A549 (cell line): ENCODE measurements around the gene AGFG1.

Experiments used
- NR3C1 ChIP-seq: fragments of >200 bp; sonication (Bioruptor Twin); formaldehyde crosslinking; IDR thresholded peaks from 3 replicates; pipeline ENCODE4 v1.6.1; 2017
- POLR2A ChIP-seq: IDR thresholded peaks from 2 replicates; pipeline ENCODE4 v1.6.1; 2012; ENCODE audit warnings: mild to moderate bottlenecking, low read length
- RCOR1 ChIP-seq: fragments of 150-350 bp; IDR thresholded peaks from 2 replicates; pipeline ENCODE4 v1.6.1; 2014; ENCODE audit warnings: antibody characterized with exemption, low read length, low read depth
- TF ChIP-seq, protein P1 (sequence below): fragments of >200 bp; sonication (Bioruptor Twin); formaldehyde crosslinking; IDR thresholded peaks from 3 replicates; pipeline ENCODE4 v1.5.1; 2016

DNA sequence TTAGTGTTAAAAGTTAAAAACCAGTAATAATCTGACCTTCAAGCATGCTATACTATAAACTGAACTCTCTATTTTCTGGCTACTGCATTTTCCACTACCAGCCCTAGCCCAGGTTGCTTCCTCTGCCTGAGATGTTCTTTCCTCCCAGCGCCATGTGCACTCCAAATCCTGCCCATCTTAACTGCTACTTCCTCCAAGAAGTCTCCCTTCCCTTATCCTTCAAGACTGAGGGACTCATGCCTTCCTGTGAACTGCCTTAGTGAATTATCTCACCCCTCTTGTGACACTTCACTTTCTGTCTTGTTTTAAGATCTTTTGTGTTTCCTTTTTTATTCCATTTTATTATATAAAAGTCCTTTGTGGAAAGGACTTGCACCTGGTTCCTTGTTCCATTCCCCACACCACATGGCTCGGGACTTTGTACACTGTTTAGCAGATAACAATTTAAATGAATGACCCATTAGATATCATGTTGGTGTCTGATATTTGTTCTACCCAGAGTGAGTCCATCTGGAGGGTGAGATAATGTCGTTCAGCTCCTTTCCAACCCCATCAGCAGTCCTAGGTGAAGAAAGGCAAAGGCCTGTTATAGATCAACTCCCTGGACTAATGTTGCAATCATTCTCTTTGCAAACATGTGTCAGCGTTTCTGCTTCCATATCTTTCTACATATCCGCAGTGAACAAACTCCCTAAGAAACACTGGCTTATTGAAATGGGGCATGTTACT lies 20.9 kb upstream of the AGFG1 start:
- TF ChIP-seq, protein P1, sequence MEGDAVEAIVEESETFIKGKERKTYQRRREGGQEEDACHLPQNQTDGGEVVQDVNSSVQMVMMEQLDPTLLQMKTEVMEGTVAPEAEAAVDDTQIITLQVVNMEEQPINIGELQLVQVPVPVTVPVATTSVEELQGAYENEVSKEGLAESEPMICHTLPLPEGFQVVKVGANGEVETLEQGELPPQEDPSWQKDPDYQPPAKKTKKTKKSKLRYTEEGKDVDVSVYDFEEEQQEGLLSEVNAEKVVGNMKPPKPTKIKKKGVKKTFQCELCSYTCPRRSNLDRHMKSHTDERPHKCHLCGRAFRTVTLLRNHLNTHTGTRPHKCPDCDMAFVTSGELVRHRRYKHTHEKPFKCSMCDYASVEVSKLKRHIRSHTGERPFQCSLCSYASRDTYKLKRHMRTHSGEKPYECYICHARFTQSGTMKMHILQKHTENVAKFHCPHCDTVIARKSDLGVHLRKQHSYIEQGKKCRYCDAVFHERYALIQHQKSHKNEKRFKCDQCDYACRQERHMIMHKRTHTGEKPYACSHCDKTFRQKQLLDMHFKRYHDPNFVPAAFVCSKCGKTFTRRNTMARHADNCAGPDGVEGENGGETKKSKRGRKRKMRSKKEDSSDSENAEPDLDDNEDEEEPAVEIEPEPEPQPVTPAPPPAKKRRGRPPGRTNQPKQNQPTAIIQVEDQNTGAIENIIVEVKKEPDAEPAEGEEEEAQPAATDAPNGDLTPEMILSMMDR, result no peak
- TF ChIP-seq POLR2A (no peak), RCOR1 (no peak), NR3C1 (no peak)
